RWPE1 (cell line): Measurements from ENCODE around the gene NSUN4.

Experiments used
- CTCF ChIA-PET: fragments of 350-600 bp; sonication (Branson Sonifier 250); formaldehyde crosslinking; extraction: SDS; loops from one replicate; lab custom pipeline; 2021; lab: Yijun Ruan, JAX
- POLR2A ChIA-PET: fragments of 400-600 bp; formaldehyde crosslinking; extraction: SDS; loops from one replicate; lab custom pipeline; 2020; ENCODE audit warnings: antibody characterized with exemption; ENCODE audit not compliant: low non-redundant PET; lab: Yijun Ruan, JAX
- DNase-seq: peaks from one replicate; pipeline ENCODE4 v3.0.0; 2012; ENCODE audit warnings: low spot score
- H3K27ac ChIP-seq: fragments of 450-650 bp; 2 replicates; pipeline ENCODE4 v1.5.1; 2017
- CTCF ChIP-seq: fragments of 450-650 bp; conservative IDR thresholded peaks from 2 replicates; pipeline ENCODE4 v1.5.1; 2017; ENCODE audit warnings: low read depth, mild to moderate bottlenecking

Gene NSUN4

GRCh38 chr1:46393510-46393909 is 52.9 kb downstream of the NSUN4 start:
- H3K27ac ChIP-seq: no peak overlapping the region
- CTCF ChIA-PET: no interaction called here
- DNase-seq: no peak
- TF ChIP-seq CTCF: no peak
- POLR2A ChIA-PET: no interaction called here

- ChIA-PET CTCF (no interaction called here), POLR2A (no interaction called here)
- no peak within 1 kb of the TSS for H3K27ac ChIP-seq
- no peak for TF ChIP-seq CTCF
- DNase-seq: no peak
Measured at GRCh38 chr1:46394108-46394871, 53.7 kb downstream of the NSUN4 start, which contains the start of gene FAAH. Gene FAAH (plus strand): TSS chr1:46394317. CDS start chr1:46394349, 32 bp downstream.

- no peak for DNase-seq
- no peak overlapping the region for H3K27ac ChIP-seq
- POLR2A ChIA-PET: no interaction called here
- no peak for TF ChIP-seq CTCF
- CTCF ChIA-PET: interaction anchor here (0.6 kb wide), 1 partner anchor 1331 kb away, joined by 3 read pairs; no protein-coding TSS in a partner anchor
Measured at GRCh38 chr1:46394872-46395465, 54.4 kb downstream of the NSUN4 start.

GRCh38 chr1:46396441-46397398 is 56.1 kb downstream of the NSUN4 start:
- H3K27ac ChIP-seq: peak overlapping the region; percentile 48
- ChIA-PET POLR2A (no interaction called here), CTCF (no interaction called here)
- DNase-seq: no peak
- TF ChIP-seq CTCF: no peak

GRCh38 chr1:46399307-46399706 is 58.7 kb downstream of the NSUN4 start:
- DNase-seq: no peak
- TF ChIP-seq CTCF: no peak
- POLR2A ChIA-PET: no interaction called here
- no peak overlapping the region for H3K27ac ChIP-seq
- CTCF ChIA-PET: no interaction called here

GRCh38 chr1:46400421-46400820 is 59.8 kb downstream of the NSUN4 start:
- ChIA-PET POLR2A (no interaction called here), CTCF (no interaction called here)
- DNase-seq: no peak
- H3K27ac ChIP-seq: no peak overlapping the region
- TF ChIP-seq CTCF: no peak
